ENCODE data around the gene TOM1L1. TPM values are rescaled to one million over a fixed set of nuclear protein-coding genes. Genes with fewer than 3 reads are reported as not detected.

The TOM1L1 gene
- total RNA-seq, 3 donors from 2014 or later (not counting 1 experiment from before 2014, with no cell fraction given): not detected

DNA sequence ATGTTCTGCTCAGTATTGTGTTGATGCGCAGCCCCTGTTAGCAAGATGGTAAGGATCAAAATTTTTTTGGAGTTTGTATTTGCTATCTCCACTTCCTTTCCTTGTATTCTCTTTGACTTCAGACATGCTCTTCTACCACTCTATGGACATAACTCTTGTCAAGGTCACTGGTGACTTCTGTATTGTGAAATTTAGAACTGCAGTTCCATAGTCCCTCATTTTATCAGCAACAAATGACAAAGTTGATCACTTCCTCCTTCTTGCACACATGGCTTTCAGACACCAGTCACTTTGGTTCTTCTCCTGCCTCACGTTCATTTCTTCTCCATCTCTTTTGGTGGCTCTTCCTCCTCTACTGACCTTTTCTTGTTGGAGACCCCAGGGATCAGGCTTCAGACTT lies 46.7 kb downstream of the TOM1L1 start:
- ATAC-seq: no peak

DNA sequence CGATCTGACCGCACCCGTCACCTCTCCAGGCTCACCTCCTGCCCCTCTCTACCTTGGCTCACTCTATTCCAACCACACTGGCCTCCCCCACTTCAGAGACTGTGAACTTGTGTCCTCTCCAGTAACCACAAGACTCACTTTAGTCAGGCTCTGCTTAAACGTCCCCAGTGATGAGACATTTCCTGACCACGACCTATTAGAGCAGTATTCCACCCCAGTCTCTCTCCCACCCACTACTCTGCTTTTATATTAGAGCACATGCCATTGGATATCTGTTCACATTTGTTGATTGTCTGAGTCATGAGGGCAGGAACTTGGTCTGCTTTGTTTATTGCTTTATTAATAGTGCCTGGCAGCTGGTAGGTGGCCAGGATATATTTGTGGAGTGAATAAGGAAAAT lies 47.7 kb downstream of the TOM1L1 start:
- WGBS (ENCODE audit: insufficient coverage): 28% methylated on average over 5 of the region's 5 CpGs
- Mint-ChIP-seq H3K9me3 (no peaks in the 10 kb centered on the region), H3K36me3 (no peaks in the 10 kb centered on the region), H3K4me1 (peaks cover 6 to 23% of the 10 kb centered on the region in 2 donors), H3K4me3 (no peak overlapping the region), H3K27ac (no peak overlapping the region), H3K27me3 (ENCODE audit: low read depth in 2 of 2) (peaks cover 0 to 9% of the 10 kb centered on the region in 2 donors)
- Histone ChIP-seq H3K9me3 (ENCODE audit: control insufficient read depth, insufficient read depth, low read length) (no peaks in the 10 kb centered on the region), H3K4me1 (ENCODE audit: control insufficient read depth, insufficient read depth, low read length) (no peaks in the 10 kb centered on the region), H3K4me3 (ENCODE audit: low read length) (no peak overlapping the region), H3K36me3 (ENCODE audit: control insufficient read depth, insufficient read depth, low read length) (no peaks in the 10 kb centered on the region), H3K27ac (ENCODE audit: low read length) (no peak overlapping the region), H3K27me3 (ENCODE audit: control insufficient read depth, insufficient read depth, low read length) (no peaks in the 10 kb centered on the region)
- TF ChIP-seq, protein P1, sequence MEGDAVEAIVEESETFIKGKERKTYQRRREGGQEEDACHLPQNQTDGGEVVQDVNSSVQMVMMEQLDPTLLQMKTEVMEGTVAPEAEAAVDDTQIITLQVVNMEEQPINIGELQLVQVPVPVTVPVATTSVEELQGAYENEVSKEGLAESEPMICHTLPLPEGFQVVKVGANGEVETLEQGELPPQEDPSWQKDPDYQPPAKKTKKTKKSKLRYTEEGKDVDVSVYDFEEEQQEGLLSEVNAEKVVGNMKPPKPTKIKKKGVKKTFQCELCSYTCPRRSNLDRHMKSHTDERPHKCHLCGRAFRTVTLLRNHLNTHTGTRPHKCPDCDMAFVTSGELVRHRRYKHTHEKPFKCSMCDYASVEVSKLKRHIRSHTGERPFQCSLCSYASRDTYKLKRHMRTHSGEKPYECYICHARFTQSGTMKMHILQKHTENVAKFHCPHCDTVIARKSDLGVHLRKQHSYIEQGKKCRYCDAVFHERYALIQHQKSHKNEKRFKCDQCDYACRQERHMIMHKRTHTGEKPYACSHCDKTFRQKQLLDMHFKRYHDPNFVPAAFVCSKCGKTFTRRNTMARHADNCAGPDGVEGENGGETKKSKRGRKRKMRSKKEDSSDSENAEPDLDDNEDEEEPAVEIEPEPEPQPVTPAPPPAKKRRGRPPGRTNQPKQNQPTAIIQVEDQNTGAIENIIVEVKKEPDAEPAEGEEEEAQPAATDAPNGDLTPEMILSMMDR (IDR thresholded peaks at IDR 0.05): no peak
- ATAC-seq (peak; percentile 41 to 64 (median 52)), DNase-seq (no peak)
- intact Hi-C loops (cut with micrococcal nuclease): no loop called here

More for the DNA sequence above, 46.7 kb downstream of the TOM1L1 start:
- Mint-ChIP-seq H3K9me3 (no peaks in the 10 kb centered on the region), H3K27me3 (ENCODE audit: low read depth in 2 of 2) (peaks cover 0 to 9% of the 10 kb centered on the region in 2 donors), H3K4me1 (peaks cover 6 to 23% of the 10 kb centered on the region in 2 donors), H3K27ac (no peak overlapping the region), H3K4me3 (no peak overlapping the region), H3K36me3 (no peaks in the 10 kb centered on the region)
- 62% methylated on average over 1 of the region's 2 CpGs for WGBS (ENCODE audit: insufficient coverage)
- H3K4me3 ChIP-seq (ENCODE audit: low read length): no peak overlapping the region
- no peak for DNase-seq
- H3K9me3 ChIP-seq (ENCODE audit: control insufficient read depth, insufficient read depth, low read length): no peaks in the 10 kb centered on the region
- H3K27me3 ChIP-seq (ENCODE audit: control insufficient read depth, insufficient read depth, low read length): no peaks in the 10 kb centered on the region
- TF ChIP-seq, protein P1 (IDR thresholded peaks at IDR 0.05): no peak
- no peaks in the 10 kb centered on the region for H3K4me1 ChIP-seq (ENCODE audit: control insufficient read depth, insufficient read depth, low read length)
- H3K27ac ChIP-seq (ENCODE audit: low read length): no peak overlapping the region
- intact Hi-C loops (cut with micrococcal nuclease): no loop called here
- no peaks in the 10 kb centered on the region for H3K36me3 ChIP-seq (ENCODE audit: control insufficient read depth, insufficient read depth, low read length)

DNA sequence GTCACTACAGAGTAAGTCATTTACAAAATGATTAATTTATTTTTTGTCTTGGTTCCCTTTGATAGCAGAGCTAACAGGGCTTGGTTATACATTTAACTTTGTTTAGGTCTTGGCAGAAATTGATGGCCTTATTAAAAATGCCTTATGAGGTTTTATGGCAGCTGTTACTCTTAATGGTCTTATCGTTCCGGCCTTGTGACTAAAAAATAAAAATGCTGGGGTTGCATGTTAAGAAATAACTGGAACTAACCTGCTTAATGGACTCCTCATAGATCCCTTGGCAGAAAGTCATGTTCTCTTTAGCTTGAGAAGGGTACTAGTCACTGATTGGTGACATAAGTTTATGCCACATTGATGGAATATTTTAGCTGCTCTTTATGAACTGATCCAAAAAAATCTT lies 49.5 kb downstream of the TOM1L1 start:
- TF ChIP-seq, protein P1 (IDR thresholded peaks at IDR 0.05): no peak
- Mint-ChIP-seq H3K4me1 (peaks cover 6 to 17% of the 10 kb centered on the region in 2 donors), H3K27ac (no peak overlapping the region), H3K36me3 (no peaks in the 10 kb centered on the region), H3K4me3 (no peak overlapping the region), H3K27me3 (ENCODE audit: low read depth in 2 of 2) (peaks cover 0 to 9% of the 10 kb centered on the region in 2 donors), H3K9me3 (no peaks in the 10 kb centered on the region)
- 100% methylated on average over 2 of the region's 2 CpGs for WGBS (ENCODE audit: insufficient coverage)
- no peaks in the 10 kb centered on the region for H3K27me3 ChIP-seq (ENCODE audit: control insufficient read depth, insufficient read depth, low read length)
- intact Hi-C loops (cut with micrococcal nuclease): no loop called here
- ATAC-seq (no peak), DNase-seq (no peak)
- no peak overlapping the region for H3K4me3 ChIP-seq (ENCODE audit: low read length)
- H3K9me3 ChIP-seq (ENCODE audit: control insufficient read depth, insufficient read depth, low read length): no peaks in the 10 kb centered on the region
- no peak overlapping the region for H3K27ac ChIP-seq (ENCODE audit: low read length)
- no peaks in the 10 kb centered on the region for H3K36me3 ChIP-seq (ENCODE audit: control insufficient read depth, insufficient read depth, low read length)
- no peaks in the 10 kb centered on the region for H3K4me1 ChIP-seq (ENCODE audit: control insufficient read depth, insufficient read depth, low read length)

DNA sequence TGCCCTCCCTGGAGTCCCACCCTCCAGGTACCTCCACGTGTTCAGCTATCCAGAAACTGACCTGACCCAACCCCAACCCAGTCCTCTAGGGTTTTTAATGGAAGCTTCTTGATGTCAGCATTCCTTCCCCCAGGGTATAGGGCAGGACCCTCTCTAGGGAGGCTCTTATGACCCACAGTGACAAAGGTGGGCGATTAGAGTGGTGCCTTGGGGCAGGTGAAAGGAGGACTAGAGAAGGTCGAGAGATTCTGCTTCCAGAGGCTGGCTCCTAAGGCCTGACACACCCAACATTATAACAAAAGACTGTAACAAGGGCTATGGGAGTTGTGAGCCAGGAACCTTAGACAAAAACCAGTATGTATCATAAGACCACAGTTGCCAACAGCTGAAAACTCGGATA lies 50.6 kb downstream of the TOM1L1 start:
- no peak overlapping the region for H3K27ac Mint-ChIP-seq
- TF ChIP-seq, protein P1 (IDR thresholded peaks at IDR 0.05): no peak
- ATAC-seq (no peak), DNase-seq (no peak)
- H3K4me1 ChIP-seq (ENCODE audit: control insufficient read depth, insufficient read depth, low read length): no peaks in the 10 kb centered on the region
- no peaks in the 10 kb centered on the region for H3K36me3 Mint-ChIP-seq
- H3K36me3 ChIP-seq (ENCODE audit: control insufficient read depth, insufficient read depth, low read length): no peaks in the 10 kb centered on the region
- intact Hi-C loops (cut with micrococcal nuclease): no loop called here
- H3K9me3 Mint-ChIP-seq: no peaks in the 10 kb centered on the region
- H3K27me3 ChIP-seq (ENCODE audit: control insufficient read depth, insufficient read depth, low read length): no peaks in the 10 kb centered on the region
- WGBS (ENCODE audit: insufficient coverage): 98% methylated on average over 4 of the region's 4 CpGs
- no peaks in the 10 kb centered on the region for H3K9me3 ChIP-seq (ENCODE audit: control insufficient read depth, insufficient read depth, low read length)
- no peak overlapping the region for H3K4me3 ChIP-seq (ENCODE audit: low read length)
- H3K27me3 Mint-ChIP-seq (ENCODE audit: low read depth in 2 of 2): peaks cover 0 to 9% of the 10 kb centered on the region in 2 donors
- no peak overlapping the region for H3K27ac ChIP-seq (ENCODE audit: low read length)
- H3K4me1 Mint-ChIP-seq: peaks cover 6 to 9% of the 10 kb centered on the region in 2 donors
- no peak overlapping the region for H3K4me3 Mint-ChIP-seq
